ENCODE data around the gene CDH1.

DNA sequence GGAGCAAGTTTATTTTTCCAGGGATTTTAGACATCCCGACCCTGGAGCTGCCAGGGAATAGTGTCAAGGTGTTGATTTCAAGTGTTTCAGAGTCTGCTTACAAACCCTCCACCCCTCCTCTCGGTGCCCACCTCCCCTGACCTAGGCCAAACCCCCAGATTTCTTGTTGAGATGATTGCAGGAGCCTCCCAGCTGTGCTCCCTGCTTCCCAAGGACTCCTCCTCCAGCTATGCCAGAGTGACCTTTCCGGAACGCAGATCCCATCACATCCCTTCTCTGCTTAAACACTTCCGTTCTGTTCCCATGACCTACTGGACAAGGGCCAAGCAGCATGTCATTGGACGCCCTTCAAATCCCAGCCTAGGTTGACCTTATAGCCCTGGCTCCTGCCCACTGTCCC is 23.7 kb upstream of the CDH1 start:
- TF ChIP-seq, protein P1, sequence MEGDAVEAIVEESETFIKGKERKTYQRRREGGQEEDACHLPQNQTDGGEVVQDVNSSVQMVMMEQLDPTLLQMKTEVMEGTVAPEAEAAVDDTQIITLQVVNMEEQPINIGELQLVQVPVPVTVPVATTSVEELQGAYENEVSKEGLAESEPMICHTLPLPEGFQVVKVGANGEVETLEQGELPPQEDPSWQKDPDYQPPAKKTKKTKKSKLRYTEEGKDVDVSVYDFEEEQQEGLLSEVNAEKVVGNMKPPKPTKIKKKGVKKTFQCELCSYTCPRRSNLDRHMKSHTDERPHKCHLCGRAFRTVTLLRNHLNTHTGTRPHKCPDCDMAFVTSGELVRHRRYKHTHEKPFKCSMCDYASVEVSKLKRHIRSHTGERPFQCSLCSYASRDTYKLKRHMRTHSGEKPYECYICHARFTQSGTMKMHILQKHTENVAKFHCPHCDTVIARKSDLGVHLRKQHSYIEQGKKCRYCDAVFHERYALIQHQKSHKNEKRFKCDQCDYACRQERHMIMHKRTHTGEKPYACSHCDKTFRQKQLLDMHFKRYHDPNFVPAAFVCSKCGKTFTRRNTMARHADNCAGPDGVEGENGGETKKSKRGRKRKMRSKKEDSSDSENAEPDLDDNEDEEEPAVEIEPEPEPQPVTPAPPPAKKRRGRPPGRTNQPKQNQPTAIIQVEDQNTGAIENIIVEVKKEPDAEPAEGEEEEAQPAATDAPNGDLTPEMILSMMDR (IDR thresholded peaks at IDR 0.05): no peak
- no peak for TF ChIP-seq POLR2A (IDR thresholded peaks at IDR 0.05)
